ENCODE measurements around the gene NMRK2.
"Not testable (repeated sequence)": the region's sequence is repeated elsewhere in the genome, so short reads cannot be mapped to it uniquely, and the experiment has no call there.

NMRK2 gene

DNA sequence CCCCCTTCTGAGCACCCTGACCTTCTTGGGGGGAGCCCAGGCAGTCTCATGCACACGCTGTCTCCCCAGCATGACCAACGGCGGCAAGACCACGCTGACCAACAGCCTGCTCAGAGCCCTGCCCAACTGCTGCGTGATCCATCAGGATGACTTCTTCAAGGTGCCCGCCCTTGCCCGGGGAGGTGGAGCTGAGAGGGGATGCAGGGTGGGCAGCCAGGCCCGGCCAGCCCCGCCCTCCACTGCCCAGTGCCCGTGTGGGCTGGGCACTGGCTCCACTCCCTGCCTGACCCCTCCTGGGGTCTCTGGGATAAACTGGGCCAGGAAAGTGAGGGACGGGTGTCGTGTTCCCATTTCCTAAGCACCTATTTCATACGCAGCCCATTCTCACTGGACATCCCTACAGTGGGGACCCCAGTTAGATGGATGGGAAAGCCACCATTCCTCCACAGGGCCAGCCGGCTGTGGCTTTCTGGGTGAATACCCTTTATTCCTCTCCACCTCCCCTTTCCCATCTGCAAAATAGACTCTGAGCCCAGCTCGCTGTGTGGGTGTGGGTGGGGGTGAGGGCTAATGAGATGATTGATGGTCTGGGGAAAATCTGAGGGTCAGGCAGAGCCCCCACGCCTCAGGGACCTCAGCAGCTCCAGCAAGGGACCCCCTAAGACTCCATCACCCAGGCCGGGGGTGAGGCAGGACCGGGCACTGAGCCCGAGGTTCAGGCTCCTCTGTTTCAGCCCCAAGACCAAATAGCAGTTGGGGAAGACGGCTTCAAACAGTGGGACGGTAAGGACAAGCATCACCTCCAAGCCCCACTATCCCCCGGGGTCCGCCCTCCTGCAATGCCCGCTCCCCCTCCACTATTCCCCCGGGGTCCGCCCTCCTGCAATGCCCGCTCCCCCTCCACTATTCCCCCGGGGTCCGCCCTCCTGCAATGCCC is 3.9 kb downstream of the NMRK2 start:
- Histone ChIP-seq H3K27ac (ENCODE audit: low read depth, low read length) (no peak overlapping the region), H3K9me2 (replicated peaks; ENCODE audit: control insufficient read depth, low read length) (no peaks in the 10 kb centered on the region), H3K9me3 (ENCODE audit: control insufficient read depth, insufficient read depth, low read length) (no peaks in the 10 kb centered on the region), H3K36me3 (ENCODE audit: control insufficient read depth, low read length) (no peaks in the 10 kb centered on the region), H3K4me3 (ENCODE audit: low read length) (no peak overlapping the region), H3K79me2 (ENCODE audit: control insufficient read depth, low read length) (no peaks in the 10 kb centered on the region), H3F3A (ENCODE audit: control insufficient read depth, insufficient read depth) (no peaks in the 10 kb centered on the region), H3K4me1 (ENCODE audit: control insufficient read depth, low read length) (no peaks in the 10 kb centered on the region), H3K27me3 (ENCODE audit: control insufficient read depth, low read length) (no peaks in the 10 kb centered on the region), H4K20me1 (ENCODE audit: control insufficient read depth, insufficient read depth, low read depth, low read length) (no peaks in the 10 kb centered on the region), H3K4me2 (ENCODE audit: low read length) (no peak overlapping the region)
- TF ChIP-seq, protein P1, sequence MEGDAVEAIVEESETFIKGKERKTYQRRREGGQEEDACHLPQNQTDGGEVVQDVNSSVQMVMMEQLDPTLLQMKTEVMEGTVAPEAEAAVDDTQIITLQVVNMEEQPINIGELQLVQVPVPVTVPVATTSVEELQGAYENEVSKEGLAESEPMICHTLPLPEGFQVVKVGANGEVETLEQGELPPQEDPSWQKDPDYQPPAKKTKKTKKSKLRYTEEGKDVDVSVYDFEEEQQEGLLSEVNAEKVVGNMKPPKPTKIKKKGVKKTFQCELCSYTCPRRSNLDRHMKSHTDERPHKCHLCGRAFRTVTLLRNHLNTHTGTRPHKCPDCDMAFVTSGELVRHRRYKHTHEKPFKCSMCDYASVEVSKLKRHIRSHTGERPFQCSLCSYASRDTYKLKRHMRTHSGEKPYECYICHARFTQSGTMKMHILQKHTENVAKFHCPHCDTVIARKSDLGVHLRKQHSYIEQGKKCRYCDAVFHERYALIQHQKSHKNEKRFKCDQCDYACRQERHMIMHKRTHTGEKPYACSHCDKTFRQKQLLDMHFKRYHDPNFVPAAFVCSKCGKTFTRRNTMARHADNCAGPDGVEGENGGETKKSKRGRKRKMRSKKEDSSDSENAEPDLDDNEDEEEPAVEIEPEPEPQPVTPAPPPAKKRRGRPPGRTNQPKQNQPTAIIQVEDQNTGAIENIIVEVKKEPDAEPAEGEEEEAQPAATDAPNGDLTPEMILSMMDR (IDR thresholded peaks at IDR 0.05; ENCODE audit: low read depth, low read length, poor library complexity, severe bottlenecking): no peak
- TF ChIP-seq EZH2phosphoT487 (IDR thresholded peaks at IDR 0.05; ENCODE audit: borderline replicate concordance, low read length): no peak

DNA sequence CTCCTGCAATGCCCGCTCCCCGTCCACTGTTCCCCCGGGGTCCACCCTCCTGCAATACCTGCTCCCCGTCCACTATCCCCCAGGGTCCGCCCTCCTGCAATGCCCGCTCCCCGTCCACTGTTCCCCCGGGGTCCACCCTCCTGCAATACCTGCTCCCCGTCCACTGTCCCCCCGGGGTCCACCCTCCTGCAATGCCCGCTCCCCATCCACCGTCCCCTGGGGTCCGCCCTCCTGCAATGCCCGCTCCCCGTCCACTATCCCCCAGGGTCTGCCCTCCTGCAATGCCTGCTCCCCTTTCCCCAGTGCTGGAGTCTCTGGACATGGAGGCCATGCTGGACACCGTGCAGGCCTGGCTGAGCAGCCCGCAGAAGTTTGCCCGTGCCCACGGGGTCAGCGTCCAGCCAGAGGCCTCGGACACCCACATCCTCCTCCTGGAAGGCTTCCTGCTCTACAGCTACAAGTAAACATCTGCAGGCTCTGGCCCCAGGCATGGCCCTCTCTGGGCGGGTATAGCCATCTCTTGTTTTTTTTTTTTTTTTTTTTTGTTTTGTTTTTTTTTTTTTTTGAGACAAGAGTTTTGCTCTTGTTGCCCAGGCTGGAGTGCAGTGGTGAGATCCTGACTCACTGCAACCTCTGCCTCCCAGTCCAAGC is 5.6 kb downstream of the NMRK2 start:
- H4K20me1 ChIP-seq (ENCODE audit: control insufficient read depth, insufficient read depth, low read depth, low read length); H3K9me2 ChIP-seq (replicated peaks; ENCODE audit: control insufficient read depth, low read length); H3K27me3 ChIP-seq (ENCODE audit: control insufficient read depth, low read length); H3K4me3 ChIP-seq (ENCODE audit: low read length); H3K79me2 ChIP-seq (ENCODE audit: control insufficient read depth, low read length); H3K9me3 ChIP-seq (ENCODE audit: control insufficient read depth, insufficient read depth, low read length); H3F3A ChIP-seq (ENCODE audit: control insufficient read depth, insufficient read depth); H3K4me2 ChIP-seq (ENCODE audit: low read length); H3K4me1 ChIP-seq (ENCODE audit: control insufficient read depth, low read length); H3K36me3 ChIP-seq (ENCODE audit: control insufficient read depth, low read length); H3K27ac ChIP-seq (ENCODE audit: low read depth, low read length): not testable (repeated sequence)

DNA sequence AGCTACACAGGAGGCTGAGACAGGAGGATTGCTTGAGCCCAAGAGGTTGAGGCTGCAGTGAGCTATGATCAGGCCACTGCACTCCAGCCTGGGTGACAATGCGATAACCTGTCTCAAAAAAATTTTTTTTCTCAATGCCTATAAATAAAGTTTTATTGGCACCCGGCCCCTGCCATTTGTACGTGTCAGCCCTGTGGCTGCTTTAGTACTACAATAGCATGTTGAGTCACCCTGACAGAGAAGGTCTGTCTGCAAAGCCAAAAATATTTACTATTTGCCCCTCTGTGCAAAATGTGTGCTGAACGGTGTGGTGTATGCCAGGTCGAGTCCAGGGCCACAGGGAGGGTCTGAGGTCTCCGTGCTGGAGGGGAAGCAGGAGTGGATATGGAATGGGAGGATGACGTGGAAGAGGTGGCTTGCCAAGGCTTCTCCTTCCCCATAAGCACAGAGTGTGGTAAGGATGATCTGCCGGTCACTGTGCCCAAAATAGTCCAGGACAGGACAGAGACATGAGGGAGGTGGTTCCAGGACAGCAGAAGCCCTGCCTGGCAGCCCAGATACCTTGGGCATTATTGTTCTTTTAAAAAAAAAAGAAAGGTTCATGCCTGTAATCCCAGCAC is 10.0 kb downstream of the NMRK2 start:
- no peaks in the 10 kb centered on the region for H3K27me3 ChIP-seq (ENCODE audit: control insufficient read depth, low read length)
- no peak overlapping the region for H3K27ac ChIP-seq (ENCODE audit: low read depth, low read length)
- peaks cover 3% of the 10 kb centered on the region; the same call in 1 of the 2 replicates for H3K4me1 ChIP-seq (ENCODE audit: control insufficient read depth, low read length)
- H3K4me2 ChIP-seq (ENCODE audit: low read length): no peak overlapping the region
- no peak for TF ChIP-seq EZH2phosphoT487 (IDR thresholded peaks at IDR 0.05; ENCODE audit: borderline replicate concordance, low read length)
- TF ChIP-seq, protein P1 (IDR thresholded peaks at IDR 0.05; ENCODE audit: low read depth, low read length, poor library complexity, severe bottlenecking): no peak
- H3F3A ChIP-seq (ENCODE audit: control insufficient read depth, insufficient read depth): no peaks in the 10 kb centered on the region
- H4K20me1 ChIP-seq (ENCODE audit: control insufficient read depth, insufficient read depth, low read depth, low read length): no peaks in the 10 kb centered on the region
- H3K79me2 ChIP-seq (ENCODE audit: control insufficient read depth, low read length): no peaks in the 10 kb centered on the region
- no peaks in the 10 kb centered on the region for H3K9me2 ChIP-seq (replicated peaks; ENCODE audit: control insufficient read depth, low read length)
- no peaks in the 10 kb centered on the region for H3K36me3 ChIP-seq (ENCODE audit: control insufficient read depth, low read length)
- H3K4me3 ChIP-seq (ENCODE audit: low read length): no peak overlapping the region
- no peaks in the 10 kb centered on the region for H3K9me3 ChIP-seq (ENCODE audit: control insufficient read depth, insufficient read depth, low read length)

All from DOHH2 (cell line).